Cardiac fibroblast (primary cell): ENCODE data around the gene COBLL1.

Experiments used
- DNase-seq, 2 donors: peaks; one replicate each; pipeline versions ENCODE4 v3.0.0 to v3.0.0-alpha.2; 2010; ENCODE audit warnings: low read depth in 2 of 2
- H3K4me3 ChIP-seq, 2 donors: replicated peaks in 1 of 2; 1 replicate in 1 of 2; 2 replicates in 1 of 2; pipeline ENCODE4 v1.5.1; 2011; ENCODE audit warnings: low read depth in 2 of 2, low read length in 2 of 2, mild to moderate bottlenecking in 2 of 2, moderate library complexity in 1 of 2
- CTCF ChIP-seq: IDR thresholded peaks from one replicate; pipeline ENCODE4 v1.5.1; 2011; ENCODE audit warnings: low read depth, mild to moderate bottlenecking, low read length, inconsistent platforms

Gene COBLL1

GRCh38 chr2:164742738-164743317, 98.8 kb downstream of the COBLL1 start:
- no peak for TF ChIP-seq CTCF

GRCh38 chr2:164739966-164740365, 101.7 kb downstream of the COBLL1 start:
- DNase-seq, result peak; percentile 48 to 78
- no peak for TF ChIP-seq CTCF

More at GRCh38 chr2:164742738-164743317, 98.8 kb downstream of the COBLL1 start:
- no peak for DNase-seq
- H3K4me3 ChIP-seq, result no peak overlapping the region

GRCh38 chr2:164737612-164738081, 104.0 kb downstream of the COBLL1 start:
- DNase-seq, result peak; percentile 74 to 81
- TF ChIP-seq CTCF, result peak; percentile 54
- H3K4me3 ChIP-seq, result no peak overlapping the region

More at GRCh38 chr2:164739966-164740365, 101.7 kb downstream of the COBLL1 start:
- H3K4me3 ChIP-seq, result no peak overlapping the region

- TF ChIP-seq CTCF, result no peak
- H3K4me3 ChIP-seq, result no peak overlapping the region
- no peak for DNase-seq
These were observed 106.2 kb downstream of the COBLL1 start for GRCh38 chr2:164735309-164735919.

- TF ChIP-seq CTCF, result no peak
- DNase-seq, result no peak
- H3K4me3 ChIP-seq, result no peak overlapping the region
These were observed 107.4 kb downstream of the COBLL1 start for GRCh38 chr2:164734196-164734595.

GRCh38 chr2:164725542-164725941, 116.1 kb downstream of the COBLL1 start:
- no peak for TF ChIP-seq CTCF
- H3K4me3 ChIP-seq, result no peak overlapping the region
- DNase-seq, result no peak
